ENCODE measurements around the gene TEKT2.

- TF ChIP-seq CTCF (conservative IDR thresholded peaks at IDR 0.05 in 1 of 2, IDR thresholded peaks at IDR 0.05 in 1 of 2; ENCODE audit: low read depth in 1 of 2, low read length in 2 of 2) (no peak), EZH2 (IDR thresholded peaks at IDR 0.05; ENCODE audit: low read length, missing control alignments) (no peak)
Measured at GRCh38 chr1:36137226-36137625, 53.3 kb downstream of the TEKT2 start.

All from fibroblast of lung (primary cell).